Neural progenitor cell (in vitro differentiated cells): Measurements from ENCODE around the gene RERG.

Source experiments
- CTCF ChIP-seq: fragments of 200-600 bp; sonication (generic); IDR thresholded peaks from 2 replicates; pipeline ENCODE4 v1.5.1; 2017; ENCODE audit warnings: antibody characterized with exemption, mild to moderate bottlenecking
- EZH2 ChIP-seq: fragments of 200-600 bp; sonication (generic); IDR thresholded peaks from 2 replicates; pipeline ENCODE4 v1.6.1; 2017; ENCODE audit warnings: antibody characterized with exemption, mild to moderate bottlenecking, moderate library complexity
- EZH2phosphoT487 ChIP-seq: fragments of 200-600 bp; sonication (generic); IDR thresholded peaks from 2 replicates; pipeline ENCODE4 v1.6.1; 2017; ENCODE audit warnings: antibody characterized with exemption

GRCh38 chr12:15230751-15231150 lies 9.5 kb upstream of the RERG start:
- no peak for TF ChIP-seq EZH2phosphoT487
- TF ChIP-seq EZH2, result no peak
- no peak for TF ChIP-seq CTCF
